Neuronal stem cell (in vitro differentiated cells): ENCODE results near the gene NDUFB4.

Experiments used
- DNase-seq: peaks from one replicate; pipeline ENCODE4 v3.0.0-alpha.2; 2013; ENCODE audit warnings: low spot score
- H2AFZ ChIP-seq: one replicate; pipeline ENCODE4 v1.6.1; 2013; ENCODE audit warnings: mild to moderate bottlenecking, low read length, inconsistent platforms
- H2AK5ac ChIP-seq: 2 replicates; pipeline ENCODE4 v1.6.1; 2013; ENCODE audit warnings: low read depth, mild to moderate bottlenecking, inconsistent platforms, low read length, moderate library complexity, mixed read lengths
- H2BK120ac ChIP-seq: 2 replicates; pipeline ENCODE4 v1.6.1; 2013; ENCODE audit warnings: low read depth, mild to moderate bottlenecking, inconsistent platforms, low read length, moderate library complexity, mixed read lengths
- H2BK12ac ChIP-seq: one replicate; pipeline ENCODE4 v1.6.1; 2013; ENCODE audit warnings: low read length, inconsistent platforms
- H2BK15ac ChIP-seq: 2 replicates; pipeline ENCODE4 v1.6.1; 2013; ENCODE audit warnings: mild to moderate bottlenecking, low read length, inconsistent platforms, mixed read lengths
- H2BK5ac ChIP-seq: one replicate; pipeline ENCODE4 v1.6.1; 2013; ENCODE audit warnings: inconsistent platforms, mild to moderate bottlenecking, low read length, moderate library complexity
- H3K14ac ChIP-seq: one replicate; pipeline ENCODE4 v1.6.1; 2013; ENCODE audit warnings: low read length, inconsistent platforms
- H3K18ac ChIP-seq: 2 replicates; pipeline ENCODE4 v1.6.1; 2013; ENCODE audit warnings: low read length, inconsistent platforms
- H3K23ac ChIP-seq: 2 replicates; pipeline ENCODE4 v1.6.1; 2013; ENCODE audit warnings: low read depth, mild to moderate bottlenecking, mixed read lengths, low read length, inconsistent platforms; ENCODE audit not compliant: poor library complexity
- H3K27ac ChIP-seq: replicated peaks from 3 replicates; pipeline ENCODE4 v1.5.1; 2013; ENCODE audit warnings: low read length, inconsistent platforms
- H3K27me3 ChIP-seq, 3 experiments: 2 replicates each; pipeline ENCODE4 v1.6.1; 2013; ENCODE audit warnings: low read length in 3 of 3, mild to moderate bottlenecking in 2 of 3, inconsistent platforms in 1 of 3, low read depth in 1 of 3, mixed read lengths in 1 of 3, moderate library complexity in 1 of 3; ENCODE audit not compliant: control insufficient read depth in 3 of 3, insufficient read depth in 3 of 3
- H3K36me3 ChIP-seq, 2 donors: replicated peaks in 1 of 2; 2 replicates each; pipeline ENCODE4 v1.6.1; 2013; ENCODE audit warnings: low read length in 2 of 2; ENCODE audit not compliant: control insufficient read depth in 2 of 2, insufficient read depth in 2 of 2
- H3K4ac ChIP-seq: 2 replicates; pipeline ENCODE4 v1.6.1; 2013; ENCODE audit warnings: inconsistent platforms, mild to moderate bottlenecking, low read length, moderate library complexity
- H3K4me1 ChIP-seq, 2 donors: 1 replicate in 1 of 2; 2 replicates in 1 of 2; pipeline ENCODE4 v1.6.1; 2013; ENCODE audit warnings: low read length in 2 of 2, low read depth in 1 of 2; ENCODE audit not compliant: control insufficient read depth in 2 of 2, insufficient read depth in 1 of 2
- H3K4me2 ChIP-seq: one replicate; pipeline ENCODE4 v1.6.1; 2013; ENCODE audit warnings: mild to moderate bottlenecking, low read length, inconsistent platforms; ENCODE audit not compliant: insufficient read depth, poor library complexity, severe bottlenecking
- H3K4me3 ChIP-seq, 2 donors: 2 replicates each; pipeline ENCODE4 v1.5.1; 2013; ENCODE audit warnings: low read length in 2 of 2, mild to moderate bottlenecking in 2 of 2, inconsistent platforms in 1 of 2, moderate library complexity in 1 of 2
- H3K79me1 ChIP-seq: one replicate; pipeline ENCODE4 v1.6.1; 2013; ENCODE audit warnings: low read depth, mild to moderate bottlenecking, inconsistent platforms, low read length, moderate library complexity
- H3K9ac ChIP-seq: one replicate; pipeline ENCODE4 v1.6.1; 2013; ENCODE audit warnings: mild to moderate bottlenecking, low read depth, low read length, inconsistent platforms; ENCODE audit not compliant: poor library complexity
- H3K9me3 ChIP-seq, 2 donors: replicated peaks in 1 of 2; 2 replicates each; pipeline versions ENCODE3 to v1.6.1; 2013; ENCODE audit warnings: low read length in 2 of 2, mild to moderate bottlenecking in 2 of 2, inconsistent platforms in 1 of 2, low read depth in 1 of 2, mixed read lengths in 1 of 2, moderate library complexity in 1 of 2; ENCODE audit not compliant: control insufficient read depth in 2 of 2, insufficient read depth in 1 of 2
- H4K8ac ChIP-seq: one replicate; pipeline ENCODE4 v1.6.1; 2013; ENCODE audit warnings: low read depth, mild to moderate bottlenecking, inconsistent platforms, low read length, moderate library complexity
- H4K91ac ChIP-seq: one replicate; pipeline ENCODE4 v1.6.1; 2013; ENCODE audit warnings: low read length, low read depth, mild to moderate bottlenecking, inconsistent platforms; ENCODE audit not compliant: poor library complexity
- WGBS, 2 donors: extraction: QIAGEN DNeasy Blood & Tissue Kit; methylation state at CpG; one replicate each; pipeline ENCODE4 v1.1.7; 2013; ENCODE audit warnings: missing lambda C conversion rate in 2 of 2, mixed read lengths in 1 of 2; ENCODE audit not compliant: insufficient read length in 2 of 2, insufficient replicate concordance in 1 of 2; ENCODE audit errors: extremely low coverage in 2 of 2; 5-methylcytosine and 5-hydroxymethylcytosine counted together

Gene NDUFB4

GRCh38 chr3:120559242-120560061, 36.7 kb upstream of the NDUFB4 start:
- no peaks in the 10 kb centered on the region for H3K36me3 ChIP-seq
- WGBS, 2 donors = no CpG with 5 or more reads among the region's 15 CpGs
- peak overlapping the region; percentile 85 for H2AFZ ChIP-seq
- H2BK120ac ChIP-seq = no peak overlapping the region
- peak overlapping the region; percentile 78 for H3K9ac ChIP-seq
- H3K79me1 ChIP-seq = no peaks in the 10 kb centered on the region
- no peak overlapping the region for H2BK12ac ChIP-seq
- peak overlapping the region; percentile 90 for H3K27ac ChIP-seq
- H3K23ac ChIP-seq = no peak overlapping the region
- H3K27me3 ChIP-seq = no peaks in the 10 kb centered on the region
- H3K14ac ChIP-seq = no peak overlapping the region
- H3K4me2 ChIP-seq = peak overlapping the region; percentile 52
- H3K9me3 ChIP-seq = no peaks in the 10 kb centered on the region
- no peak overlapping the region for H4K8ac ChIP-seq
- peaks cover 9 to 12% of the 10 kb centered on the region in 2 donors for H3K4me1 ChIP-seq
- no peak overlapping the region for H2AK5ac ChIP-seq
- H3K4ac ChIP-seq = no peak overlapping the region
- DNase-seq = peak; percentile 85
- H2BK5ac ChIP-seq = no peak overlapping the region
- peak overlapping the region in 1 of 2 donors; percentile 51 for H3K4me3 ChIP-seq
- H2BK15ac ChIP-seq = no peak overlapping the region
- H3K18ac ChIP-seq = peak overlapping the region; percentile 61
- H4K91ac ChIP-seq = no peak overlapping the region

DNA sequence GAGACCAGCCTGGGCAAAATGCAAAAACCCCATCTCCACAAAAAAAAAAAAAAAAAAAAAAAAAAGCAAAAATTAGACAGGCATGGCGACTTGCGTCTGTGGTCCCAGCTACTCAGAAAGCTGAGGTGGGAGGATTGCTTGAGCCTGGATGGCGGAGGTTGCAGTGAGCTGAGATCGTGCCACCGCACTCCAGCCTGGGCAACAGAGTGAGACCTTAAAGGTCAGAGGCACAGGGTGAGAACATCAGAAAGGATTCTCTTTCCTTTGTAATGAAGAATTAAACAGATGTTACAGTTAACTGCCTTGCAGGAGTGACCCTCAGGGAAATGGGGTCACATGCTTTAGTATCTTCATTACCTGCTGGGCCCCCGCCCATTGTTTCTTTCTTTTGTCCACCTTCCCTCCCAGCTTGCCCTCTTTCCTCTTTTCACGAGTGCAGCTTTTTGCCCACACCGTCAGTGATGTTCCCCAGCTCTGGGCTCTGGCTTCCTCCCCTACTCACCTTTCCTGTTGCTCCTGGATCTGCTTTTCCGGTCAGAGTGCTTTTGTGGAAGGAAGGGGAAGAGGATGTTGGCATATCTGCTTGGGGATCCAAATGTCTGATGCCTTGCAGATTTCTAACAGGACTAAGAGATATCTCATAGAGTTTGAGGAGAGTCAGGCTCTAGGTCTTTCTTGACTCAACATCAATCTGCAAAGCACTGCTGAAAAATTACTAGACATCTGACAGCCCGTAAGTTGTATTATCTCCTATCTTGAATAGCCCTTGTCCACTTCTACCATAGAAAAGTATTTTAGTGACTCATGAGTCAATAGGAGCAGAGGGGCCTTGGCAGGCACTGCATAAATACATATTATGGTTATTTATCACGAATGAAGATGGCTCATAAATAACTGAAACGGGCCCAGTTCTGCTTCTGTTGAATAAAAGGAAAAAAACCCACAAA, 35.6 kb upstream of the NDUFB4 start:
- no peak overlapping the region for H2BK5ac ChIP-seq
- no peak overlapping the region for H4K8ac ChIP-seq
- DNase-seq = no peak
- no peak overlapping the region for H3K18ac ChIP-seq
- H3K23ac ChIP-seq = no peak overlapping the region
- no peak overlapping the region for H2BK120ac ChIP-seq
- H2BK12ac ChIP-seq = peak overlapping the region; percentile 46
- H2BK15ac ChIP-seq = no peak overlapping the region
- H3K4me2 ChIP-seq = peak overlapping the region; percentile 48
- no peak overlapping the region for H3K9ac ChIP-seq
- no peaks in the 10 kb centered on the region for H3K27me3 ChIP-seq
- no CpG with 5 or more reads among the region's 12 CpGs for WGBS, 2 donors
- H3K14ac ChIP-seq = no peak overlapping the region
- H3K36me3 ChIP-seq = no peaks in the 10 kb centered on the region
- no peak overlapping the region for H2AK5ac ChIP-seq
- H3K79me1 ChIP-seq = no peaks in the 10 kb centered on the region
- H2AFZ ChIP-seq = peak overlapping the region; percentile 85
- H4K91ac ChIP-seq = no peak overlapping the region
- H3K4me3 ChIP-seq = no peak overlapping the region
- peaks cover 9 to 12% of the 10 kb centered on the region in 2 donors for H3K4me1 ChIP-seq
- no peak overlapping the region for H3K4ac ChIP-seq
- peak overlapping the region; percentile 90 for H3K27ac ChIP-seq
- H3K9me3 ChIP-seq = no peaks in the 10 kb centered on the region

DNA sequence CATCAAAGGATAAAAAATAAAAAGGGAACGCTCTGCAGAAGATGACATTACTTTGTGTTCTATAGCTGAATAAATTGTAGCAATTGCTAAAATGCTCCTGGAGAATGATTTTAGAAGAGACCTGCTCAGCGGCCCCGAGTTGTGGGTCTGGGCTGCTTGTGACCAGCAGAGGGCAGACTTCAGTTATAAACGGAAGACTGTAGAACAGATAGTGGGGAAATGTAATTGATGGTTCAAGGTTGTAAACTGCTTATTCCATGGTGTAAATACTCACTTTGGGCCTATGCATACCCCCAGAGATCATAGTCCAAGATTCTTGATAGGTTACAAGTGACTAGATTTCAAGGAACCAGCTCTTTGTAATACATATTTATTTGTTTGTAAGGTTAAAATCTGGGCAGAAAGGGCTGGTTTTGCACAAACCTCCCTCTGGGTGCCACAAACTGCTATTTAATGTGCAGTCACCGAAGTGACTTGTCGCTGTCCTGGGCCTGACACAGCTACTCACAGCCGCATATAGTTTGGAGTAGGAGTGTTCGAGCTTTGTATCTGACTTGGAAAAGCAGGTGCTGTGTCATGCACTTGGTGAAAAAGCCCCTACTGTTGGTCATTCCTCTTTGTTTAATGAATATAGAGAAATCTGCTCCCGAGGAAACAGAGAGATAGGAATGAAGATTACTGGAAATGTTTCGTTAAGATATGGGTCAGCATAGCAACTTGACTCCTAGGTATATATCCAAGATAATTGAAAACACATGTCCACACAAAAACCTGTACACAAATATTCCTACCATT, 34.7 kb upstream of the NDUFB4 start:
- Histone ChIP-seq H2AK5ac (no peak overlapping the region), H3K79me1 (no peaks in the 10 kb centered on the region), H2BK12ac (no peak overlapping the region), H3K23ac (no peak overlapping the region), H3K36me3 (no peaks in the 10 kb centered on the region), H3K27me3 (no peaks in the 10 kb centered on the region), H2AFZ (peak overlapping the region; percentile 85), H2BK5ac (no peak overlapping the region), H3K4me3 (no peak overlapping the region), H4K8ac (no peak overlapping the region), H3K4ac (no peak overlapping the region), H2BK15ac (no peak overlapping the region), H3K9me3 (no peaks in the 10 kb centered on the region), H3K14ac (no peak overlapping the region), H3K4me1 (peaks cover 11 to 12% of the 10 kb centered on the region in 2 donors), H3K18ac (no peak overlapping the region), H3K9ac (no peak overlapping the region), H2BK120ac (no peak overlapping the region), H3K4me2 (no peak overlapping the region), H3K27ac (no peak overlapping the region), H4K91ac (no peak overlapping the region)
- WGBS, 2 donors = no CpG with 5 or more reads among the region's 10 CpGs
- DNase-seq = peak; percentile 59
